WTC11 (cell line): Measurements from ENCODE around the gene CA10. TPM values are rescaled to one million over a fixed set of nuclear protein-coding genes. Genes with fewer than 3 reads are reported as not detected.

Experiments
- ATAC-seq: fragments of 200-7000 bp; cut with Tn5 transposase; 2 replicates; pipeline ENCODE4 v1.10.0; 2021; ENCODE audit warnings: mild to moderate bottlenecking, moderate library complexity
- CTCF ChIA-PET: fragments of 300-600 bp; sonication (Branson Sonifier 250); formaldehyde crosslinking; loops from one replicate; lab custom pipeline; 2021; ENCODE audit warnings: antibody characterized with exemption; lab: Charles Lee
- POLR2A ChIA-PET: fragments of 350-600 bp; sonication (Branson Sonifier 250); formaldehyde crosslinking; loops from one replicate; lab custom pipeline; 2021; ENCODE audit warnings: antibody characterized with exemption; lab: Charles Lee
- DNase-seq: peaks from one replicate; pipeline ENCODE4 v3.0.0; 2021; ENCODE audit warnings: low spot score
- H3K27ac Mint-ChIP-seq: 2 replicates; pipeline ENCODE4 v1.8.0; 2021; ENCODE audit warnings: mixed read lengths
- H3K27me3 Mint-ChIP-seq: 2 replicates; pipeline ENCODE4 v1.8.0; 2021; ENCODE audit warnings: low read depth, mild to moderate bottlenecking, moderate library complexity, mixed read lengths
- H3K36me3 Mint-ChIP-seq: 2 replicates; pipeline ENCODE4 v1.8.0; 2021; ENCODE audit warnings: mixed read lengths
- H3K4me1 Mint-ChIP-seq: 2 replicates; pipeline ENCODE4 v1.8.0; 2022; ENCODE audit warnings: mixed read lengths
- H3K4me3 Mint-ChIP-seq: 2 replicates; pipeline ENCODE4 v1.8.0; 2021; ENCODE audit warnings: mild to moderate bottlenecking, moderate library complexity, mixed read lengths
- H3K9me3 Mint-ChIP-seq: 2 replicates; pipeline ENCODE4 v1.8.0; 2021; ENCODE audit warnings: mixed read lengths
- ATF1 ChIP-seq: sonication (generic); formaldehyde crosslinking; IDR thresholded peaks from 2 replicates; pipeline ENCODE4 v1.8.1; 2023; ENCODE audit warnings: mild to moderate bottlenecking, moderate library complexity, missing genetic modification reagents
- CREB1 ChIP-seq: sonication (generic); formaldehyde crosslinking; IDR thresholded peaks from 2 replicates; pipeline ENCODE4 v1.8.0; 2023; ENCODE audit warnings: mild to moderate bottlenecking, missing genetic modification reagents
- FOXP1 ChIP-seq: sonication (generic); formaldehyde crosslinking; IDR thresholded peaks from 2 replicates; pipeline ENCODE4 v1.8.0; 2022; ENCODE audit warnings: missing genetic modification reagents, mild to moderate bottlenecking, moderate library complexity, borderline replicate concordance
- GABPB1 ChIP-seq: sonication (generic); formaldehyde crosslinking; IDR thresholded peaks from 2 replicates; pipeline ENCODE4 v1.8.1; 2023; ENCODE audit warnings: mild to moderate bottlenecking, missing genetic modification reagents
- MXD4 ChIP-seq: fragments of 250-450 bp; sonication (Bioruptor Pico); IDR thresholded peaks from 2 replicates; pipeline ENCODE4 v1.8.0; 2021; ENCODE audit warnings: mild to moderate bottlenecking, moderate library complexity, borderline replicate concordance
- NR1H2 ChIP-seq: sonication (generic); formaldehyde crosslinking; IDR thresholded peaks from 2 replicates; pipeline ENCODE4 v1.9.0; 2021; ENCODE audit warnings: mild to moderate bottlenecking, moderate library complexity, missing genetic modification reagents
- OVOL2 ChIP-seq: fragments of 250-450 bp; sonication (Bioruptor Pico); IDR thresholded peaks from 2 replicates; pipeline ENCODE4 v1.9.0; 2021; ENCODE audit warnings: mild to moderate bottlenecking, borderline replicate concordance
- RORB ChIP-seq: fragments of 250-450 bp; sonication (Bioruptor Pico); IDR thresholded peaks from 2 replicates; pipeline ENCODE4 v1.9.0; 2021; ENCODE audit warnings: mild to moderate bottlenecking
- SOX15 ChIP-seq: fragments of 250-450 bp; sonication (Bioruptor Pico); IDR thresholded peaks from 2 replicates; pipeline ENCODE4 v1.9.0; 2021; ENCODE audit warnings: mild to moderate bottlenecking
- TCF7 ChIP-seq: sonication (generic); formaldehyde crosslinking; IDR thresholded peaks from 2 replicates; pipeline ENCODE4 v1.8.0; 2022; ENCODE audit warnings: mild to moderate bottlenecking, low read depth, missing genetic modification reagents, moderate library complexity
- ZNF416 ChIP-seq: fragments of 250-450 bp; sonication (Bioruptor Pico); IDR thresholded peaks from 2 replicates; pipeline ENCODE4 v1.9.0; 2021; ENCODE audit warnings: mild to moderate bottlenecking, inconsistent platforms
- ZNF423 ChIP-seq: fragments of 250-450 bp; sonication (Bioruptor Pico); IDR thresholded peaks from 2 replicates; pipeline ENCODE4 v2.1.2; 2022; ENCODE audit warnings: mild to moderate bottlenecking, moderate library complexity
- total RNA-seq: library from RNA; stranded (reverse); gene quantifications from 3 replicates; pipeline ENCODE4 v1.2.3, GENCODE V29; 2021
- TF ChIP-seq, protein P1 (sequence below): fragments of 200-600 bp; IDR thresholded peaks from 2 replicates; pipeline ENCODE4 v1.8.0; 2022; ENCODE audit warnings: antibody characterized with exemption
- TF ChIP-seq, protein P2 (sequence below): sonication (generic); formaldehyde crosslinking; IDR thresholded peaks from 2 replicates; pipeline ENCODE4 v1.8.1; 2023; ENCODE audit warnings: mild to moderate bottlenecking, missing genetic modification reagents, moderate library complexity
- TF ChIP-seq, protein P3 (sequence below): sonication (generic); formaldehyde crosslinking; IDR thresholded peaks from 2 replicates; pipeline ENCODE4 v1.8.1; 2022; ENCODE audit warnings: low read depth, mild to moderate bottlenecking, moderate library complexity, missing genetic modification reagents, borderline replicate concordance
- TF ChIP-seq, protein P4 (sequence below): fragments of 250-450 bp; sonication (Bioruptor Pico); IDR thresholded peaks from 2 replicates; pipeline ENCODE4 v1.8.0; 2021; ENCODE audit warnings: mild to moderate bottlenecking
- TF ChIP-seq, protein P5 (sequence below): fragments of 250-450 bp; sonication (Bioruptor Pico); IDR thresholded peaks from 2 replicates; pipeline ENCODE4 v1.9.0; 2021; ENCODE audit warnings: mild to moderate bottlenecking, borderline replicate concordance
- TF ChIP-seq, protein P6 (sequence below): sonication (generic); formaldehyde crosslinking; IDR thresholded peaks from 2 replicates; pipeline ENCODE4 v1.8.0; 2022; ENCODE audit warnings: missing genetic modification reagents

The CA10 gene
- total RNA-seq, 1 experiment from 2014 or later: 0.90 TPM

DNA sequence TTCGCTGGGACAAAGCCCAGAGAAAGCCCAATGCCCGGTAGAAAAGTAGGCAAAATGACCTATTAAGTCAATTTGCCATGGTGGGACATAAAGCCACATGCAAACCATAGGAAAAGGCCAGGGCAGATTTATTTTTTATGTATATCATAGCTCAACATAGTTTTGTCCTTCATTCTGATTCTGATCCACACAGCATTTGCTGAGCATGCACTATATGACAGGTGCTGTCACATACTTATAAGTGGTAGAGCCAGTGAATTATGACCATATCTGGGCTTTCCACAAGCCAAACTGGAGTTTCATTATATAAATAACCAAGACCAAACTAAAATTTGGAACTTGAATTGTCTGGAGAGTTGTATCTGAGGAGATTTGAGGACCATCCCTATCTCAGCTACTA lies 74.3 kb downstream of the CA10 start:
- no peak for ATAC-seq
- ChIA-PET CTCF (no interaction called here), POLR2A (no interaction called here)
- H3K4me1 Mint-ChIP-seq: no peaks in the 10 kb centered on the region
- TF ChIP-seq ZNF423: no peak
- no peak for TF ChIP-seq FOXP1
- TF ChIP-seq, protein P1, sequence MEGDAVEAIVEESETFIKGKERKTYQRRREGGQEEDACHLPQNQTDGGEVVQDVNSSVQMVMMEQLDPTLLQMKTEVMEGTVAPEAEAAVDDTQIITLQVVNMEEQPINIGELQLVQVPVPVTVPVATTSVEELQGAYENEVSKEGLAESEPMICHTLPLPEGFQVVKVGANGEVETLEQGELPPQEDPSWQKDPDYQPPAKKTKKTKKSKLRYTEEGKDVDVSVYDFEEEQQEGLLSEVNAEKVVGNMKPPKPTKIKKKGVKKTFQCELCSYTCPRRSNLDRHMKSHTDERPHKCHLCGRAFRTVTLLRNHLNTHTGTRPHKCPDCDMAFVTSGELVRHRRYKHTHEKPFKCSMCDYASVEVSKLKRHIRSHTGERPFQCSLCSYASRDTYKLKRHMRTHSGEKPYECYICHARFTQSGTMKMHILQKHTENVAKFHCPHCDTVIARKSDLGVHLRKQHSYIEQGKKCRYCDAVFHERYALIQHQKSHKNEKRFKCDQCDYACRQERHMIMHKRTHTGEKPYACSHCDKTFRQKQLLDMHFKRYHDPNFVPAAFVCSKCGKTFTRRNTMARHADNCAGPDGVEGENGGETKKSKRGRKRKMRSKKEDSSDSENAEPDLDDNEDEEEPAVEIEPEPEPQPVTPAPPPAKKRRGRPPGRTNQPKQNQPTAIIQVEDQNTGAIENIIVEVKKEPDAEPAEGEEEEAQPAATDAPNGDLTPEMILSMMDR: no peak
- TF ChIP-seq, protein P2, sequence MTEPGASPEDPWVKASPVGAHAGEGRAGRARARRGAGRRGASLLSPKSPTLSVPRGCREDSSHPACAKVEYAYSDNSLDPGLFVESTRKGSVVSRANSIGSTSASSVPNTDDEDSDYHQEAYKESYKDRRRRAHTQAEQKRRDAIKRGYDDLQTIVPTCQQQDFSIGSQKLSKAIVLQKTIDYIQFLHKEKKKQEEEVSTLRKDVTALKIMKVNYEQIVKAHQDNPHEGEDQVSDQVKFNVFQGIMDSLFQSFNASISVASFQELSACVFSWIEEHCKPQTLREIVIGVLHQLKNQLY: no peak
- no peak for TF ChIP-seq SOX15
- TF ChIP-seq MXD4 (CRISPR knock-in tag): no peak
- no peak for TF ChIP-seq GABPB1
- TF ChIP-seq NR1H2 (CRISPR knock-in tag): no peak
- TF ChIP-seq, protein P3, sequence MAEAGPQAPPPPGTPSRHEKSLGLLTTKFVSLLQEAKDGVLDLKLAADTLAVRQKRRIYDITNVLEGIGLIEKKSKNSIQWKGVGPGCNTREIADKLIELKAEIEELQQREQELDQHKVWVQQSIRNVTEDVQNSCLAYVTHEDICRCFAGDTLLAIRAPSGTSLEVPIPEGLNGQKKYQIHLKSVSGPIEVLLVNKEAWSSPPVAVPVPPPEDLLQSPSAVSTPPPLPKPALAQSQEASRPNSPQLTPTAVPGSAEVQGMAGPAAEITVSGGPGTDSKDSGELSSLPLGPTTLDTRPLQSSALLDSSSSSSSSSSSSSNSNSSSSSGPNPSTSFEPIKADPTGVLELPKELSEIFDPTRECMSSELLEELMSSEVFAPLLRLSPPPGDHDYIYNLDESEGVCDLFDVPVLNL (CRISPR knock-in tag): no peak
- TF ChIP-seq, protein P4, sequence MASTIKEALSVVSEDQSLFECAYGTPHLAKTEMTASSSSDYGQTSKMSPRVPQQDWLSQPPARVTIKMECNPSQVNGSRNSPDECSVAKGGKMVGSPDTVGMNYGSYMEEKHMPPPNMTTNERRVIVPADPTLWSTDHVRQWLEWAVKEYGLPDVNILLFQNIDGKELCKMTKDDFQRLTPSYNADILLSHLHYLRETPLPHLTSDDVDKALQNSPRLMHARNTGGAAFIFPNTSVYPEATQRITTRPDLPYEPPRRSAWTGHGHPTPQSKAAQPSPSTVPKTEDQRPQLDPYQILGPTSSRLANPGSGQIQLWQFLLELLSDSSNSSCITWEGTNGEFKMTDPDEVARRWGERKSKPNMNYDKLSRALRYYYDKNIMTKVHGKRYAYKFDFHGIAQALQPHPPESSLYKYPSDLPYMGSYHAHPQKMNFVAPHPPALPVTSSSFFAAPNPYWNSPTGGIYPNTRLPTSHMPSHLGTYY (CRISPR knock-in tag): no peak
- TF ChIP-seq RORB (CRISPR knock-in tag): no peak
- TF ChIP-seq, protein P5, sequence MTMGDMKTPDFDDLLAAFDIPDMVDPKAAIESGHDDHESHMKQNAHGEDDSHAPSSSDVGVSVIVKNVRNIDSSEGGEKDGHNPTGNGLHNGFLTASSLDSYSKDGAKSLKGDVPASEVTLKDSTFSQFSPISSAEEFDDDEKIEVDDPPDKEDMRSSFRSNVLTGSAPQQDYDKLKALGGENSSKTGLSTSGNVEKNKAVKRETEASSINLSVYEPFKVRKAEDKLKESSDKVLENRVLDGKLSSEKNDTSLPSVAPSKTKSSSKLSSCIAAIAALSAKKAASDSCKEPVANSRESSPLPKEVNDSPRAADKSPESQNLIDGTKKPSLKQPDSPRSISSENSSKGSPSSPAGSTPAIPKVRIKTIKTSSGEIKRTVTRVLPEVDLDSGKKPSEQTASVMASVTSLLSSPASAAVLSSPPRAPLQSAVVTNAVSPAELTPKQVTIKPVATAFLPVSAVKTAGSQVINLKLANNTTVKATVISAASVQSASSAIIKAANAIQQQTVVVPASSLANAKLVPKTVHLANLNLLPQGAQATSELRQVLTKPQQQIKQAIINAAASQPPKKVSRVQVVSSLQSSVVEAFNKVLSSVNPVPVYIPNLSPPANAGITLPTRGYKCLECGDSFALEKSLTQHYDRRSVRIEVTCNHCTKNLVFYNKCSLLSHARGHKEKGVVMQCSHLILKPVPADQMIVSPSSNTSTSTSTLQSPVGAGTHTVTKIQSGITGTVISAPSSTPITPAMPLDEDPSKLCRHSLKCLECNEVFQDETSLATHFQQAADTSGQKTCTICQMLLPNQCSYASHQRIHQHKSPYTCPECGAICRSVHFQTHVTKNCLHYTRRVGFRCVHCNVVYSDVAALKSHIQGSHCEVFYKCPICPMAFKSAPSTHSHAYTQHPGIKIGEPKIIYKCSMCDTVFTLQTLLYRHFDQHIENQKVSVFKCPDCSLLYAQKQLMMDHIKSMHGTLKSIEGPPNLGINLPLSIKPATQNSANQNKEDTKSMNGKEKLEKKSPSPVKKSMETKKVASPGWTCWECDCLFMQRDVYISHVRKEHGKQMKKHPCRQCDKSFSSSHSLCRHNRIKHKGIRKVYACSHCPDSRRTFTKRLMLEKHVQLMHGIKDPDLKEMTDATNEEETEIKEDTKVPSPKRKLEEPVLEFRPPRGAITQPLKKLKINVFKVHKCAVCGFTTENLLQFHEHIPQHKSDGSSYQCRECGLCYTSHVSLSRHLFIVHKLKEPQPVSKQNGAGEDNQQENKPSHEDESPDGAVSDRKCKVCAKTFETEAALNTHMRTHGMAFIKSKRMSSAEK (CRISPR knock-in tag): no peak
- TF ChIP-seq, protein P6, sequence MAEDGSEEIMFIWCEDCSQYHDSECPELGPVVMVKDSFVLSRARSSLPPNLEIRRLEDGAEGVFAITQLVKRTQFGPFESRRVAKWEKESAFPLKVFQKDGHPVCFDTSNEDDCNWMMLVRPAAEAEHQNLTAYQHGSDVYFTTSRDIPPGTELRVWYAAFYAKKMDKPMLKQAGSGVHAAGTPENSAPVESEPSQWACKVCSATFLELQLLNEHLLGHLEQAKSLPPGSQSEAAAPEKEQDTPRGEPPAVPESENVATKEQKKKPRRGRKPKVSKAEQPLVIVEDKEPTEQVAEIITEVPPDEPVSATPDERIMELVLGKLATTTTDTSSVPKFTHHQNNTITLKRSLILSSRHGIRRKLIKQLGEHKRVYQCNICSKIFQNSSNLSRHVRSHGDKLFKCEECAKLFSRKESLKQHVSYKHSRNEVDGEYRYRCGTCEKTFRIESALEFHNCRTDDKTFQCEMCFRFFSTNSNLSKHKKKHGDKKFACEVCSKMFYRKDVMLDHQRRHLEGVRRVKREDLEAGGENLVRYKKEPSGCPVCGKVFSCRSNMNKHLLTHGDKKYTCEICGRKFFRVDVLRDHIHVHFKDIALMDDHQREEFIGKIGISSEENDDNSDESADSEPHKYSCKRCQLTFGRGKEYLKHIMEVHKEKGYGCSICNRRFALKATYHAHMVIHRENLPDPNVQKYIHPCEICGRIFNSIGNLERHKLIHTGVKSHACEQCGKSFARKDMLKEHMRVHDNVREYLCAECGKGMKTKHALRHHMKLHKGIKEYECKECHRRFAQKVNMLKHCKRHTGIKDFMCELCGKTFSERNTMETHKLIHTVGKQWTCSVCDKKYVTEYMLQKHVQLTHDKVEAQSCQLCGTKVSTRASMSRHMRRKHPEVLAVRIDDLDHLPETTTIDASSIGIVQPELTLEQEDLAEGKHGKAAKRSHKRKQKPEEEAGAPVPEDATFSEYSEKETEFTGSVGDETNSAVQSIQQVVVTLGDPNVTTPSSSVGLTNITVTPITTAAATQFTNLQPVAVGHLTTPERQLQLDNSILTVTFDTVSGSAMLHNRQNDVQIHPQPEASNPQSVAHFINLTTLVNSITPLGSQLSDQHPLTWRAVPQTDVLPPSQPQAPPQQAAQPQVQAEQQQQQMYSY (CRISPR knock-in tag): no peak
- TF ChIP-seq TCF7 (CRISPR knock-in tag): no peak
- TF ChIP-seq CREB1 (CRISPR knock-in tag): no peak
- no peak for TF ChIP-seq ATF1
- TF ChIP-seq OVOL2: no peak
- TF ChIP-seq ZNF416 (CRISPR knock-in tag): no peak
- no peak overlapping the region for H3K4me3 Mint-ChIP-seq
- peaks cover 66% of the 10 kb centered on the region for H3K9me3 Mint-ChIP-seq
- DNase-seq: no peak
- no peak overlapping the region for H3K27ac Mint-ChIP-seq
- peaks cover 4% of the 10 kb centered on the region; the same call in 1 of the 2 replicates for H3K27me3 Mint-ChIP-seq
- H3K36me3 Mint-ChIP-seq: peaks cover 37% of the 10 kb centered on the region
